ENCODE results near the gene CCDC120. TPM values are rescaled to one million over a fixed set of nuclear protein-coding genes. Genes with fewer than 3 reads are reported as not detected.

Gene CCDC120
- polyA plus RNA-seq, 1 donor from 2014 or later = 3.1 TPM

GRCh38 chrX:49100704-49101628 lies 42.2 kb downstream of the CCDC120 start:
- TF ChIP-seq POLR2AphosphoS5 (IDR thresholded peaks at IDR 0.05) (no peak), MXI1 (conservative IDR thresholded peaks at IDR 0.05; ENCODE audit: poor library complexity, severe bottlenecking) (peak; percentile 84)
- peak overlapping the region; percentile 42 for H3K9ac ChIP-seq (ENCODE audit: low read length)
- H3K27me3 ChIP-seq (ENCODE audit: insufficient read depth, low read depth, low read length) = no peaks in the 10 kb centered on the region

GRCh38 chrX:49101629-49101984 lies 42.8 kb downstream of the CCDC120 start:
- Histone ChIP-seq H3K9me3 (ENCODE audit: low read length) (no peaks in the 10 kb centered on the region), H3K4me2 (ENCODE audit: low read length) (no peak overlapping the region), H3K27me3 (ENCODE audit: insufficient read depth, low read depth, low read length) (no peaks in the 10 kb centered on the region), H3K9ac (ENCODE audit: low read length) (peak overlapping the region; percentile 36), H4K20me1 (ENCODE audit: insufficient read depth) (no peaks in the 10 kb centered on the region), H3K4me3 (ENCODE audit: low read length) (peak overlapping the region; percentile 78), H3K36me3 (ENCODE audit: insufficient read depth, low read length) (no peaks in the 10 kb centered on the region), H3K79me2 (replicated peaks; ENCODE audit: insufficient read depth, low read length) (no peaks in the 10 kb centered on the region), H2AFZ (ENCODE audit: low read depth, low read length) (no peak overlapping the region), H3F3A (ENCODE audit: insufficient read depth, low read length, poor library complexity, severe bottlenecking) (no peaks in the 10 kb centered on the region), H3K27ac (ENCODE audit: low read length) (no peak overlapping the region), H3K9me2 (ENCODE audit: insufficient read depth, low read length) (no peaks in the 10 kb centered on the region)
- no peak for TF ChIP-seq RAD21 (conservative IDR thresholded peaks at IDR 0.05)
- TF ChIP-seq REST (IDR thresholded peaks at IDR 0.05; ENCODE audit: borderline replicate concordance) = no peak
- TF ChIP-seq MXI1 (conservative IDR thresholded peaks at IDR 0.05; ENCODE audit: poor library complexity, severe bottlenecking) = no peak
- TF ChIP-seq EZH2 (IDR thresholded peaks at IDR 0.05; ENCODE audit: borderline replicate concordance, insufficient read depth, low read length, poor library complexity, severe bottlenecking) = no peak
- TF ChIP-seq CTCF (IDR thresholded peaks at IDR 0.05; ENCODE audit: poor library complexity, severe bottlenecking) = no peak
- no peak for TF ChIP-seq SMC3 (conservative IDR thresholded peaks at IDR 0.05; ENCODE audit: poor library complexity)
- no peak for TF ChIP-seq TAF1 (IDR thresholded peaks at IDR 0.05; ENCODE audit: low read depth)

More at GRCh38 chrX:49100704-49101628, 42.2 kb downstream of the CCDC120 start:
- Histone ChIP-seq H3K27ac (ENCODE audit: low read length) (no peak overlapping the region), H2AFZ (ENCODE audit: low read depth, low read length) (no peak overlapping the region), H3K4me3 (ENCODE audit: low read length) (peak overlapping the region; percentile 78), H3F3A (ENCODE audit: insufficient read depth, low read length, poor library complexity, severe bottlenecking) (no peaks in the 10 kb centered on the region), H3K9me3 (ENCODE audit: low read length) (no peaks in the 10 kb centered on the region), H4K20me1 (ENCODE audit: insufficient read depth) (no peaks in the 10 kb centered on the region), H3K4me2 (ENCODE audit: low read length) (peak overlapping the region; percentile 68), H3K9me2 (ENCODE audit: insufficient read depth, low read length) (no peaks in the 10 kb centered on the region), H3K79me2 (replicated peaks; ENCODE audit: insufficient read depth, low read length) (no peaks in the 10 kb centered on the region), H3K36me3 (ENCODE audit: insufficient read depth, low read length) (no peaks in the 10 kb centered on the region)

Measured in neural cell (in vitro differentiated cells).